Measurements from ENCODE around the gene CCDC126.

Gene CCDC126

DNA sequence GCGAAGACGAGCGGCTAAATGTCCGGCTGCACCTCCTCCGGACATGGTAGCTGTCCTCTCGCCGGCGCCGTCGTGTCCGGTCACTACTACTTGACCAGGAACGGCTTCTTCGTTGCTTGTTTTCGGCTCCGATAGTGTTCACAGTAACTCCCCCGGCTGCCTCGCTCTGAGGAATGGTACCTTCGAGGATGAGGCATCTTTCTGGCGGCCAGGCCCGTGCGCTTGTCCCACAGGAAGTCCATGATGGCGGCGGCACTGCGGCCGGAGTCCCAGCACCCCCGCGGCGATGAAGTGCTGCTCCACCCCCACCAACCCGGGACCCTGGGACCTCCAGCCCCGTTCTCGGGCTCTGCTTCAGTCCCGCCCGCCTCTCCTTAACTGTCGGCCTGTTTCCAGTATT is 11.0 kb upstream of the CCDC126 start:
- DNase-seq: no peak
- Mint-ChIP-seq H3K36me3 (ENCODE audit: low read depth) (no peaks in the 10 kb centered on the region), H3K27ac (no peak overlapping the region)

GRCh38 chr7:23590529-23590928 is 6.7 kb upstream of the CCDC126 start:
- peaks cover 3% of the 10 kb centered on the region for H3K9me3 Mint-ChIP-seq
- TF ChIP-seq, protein P1, sequence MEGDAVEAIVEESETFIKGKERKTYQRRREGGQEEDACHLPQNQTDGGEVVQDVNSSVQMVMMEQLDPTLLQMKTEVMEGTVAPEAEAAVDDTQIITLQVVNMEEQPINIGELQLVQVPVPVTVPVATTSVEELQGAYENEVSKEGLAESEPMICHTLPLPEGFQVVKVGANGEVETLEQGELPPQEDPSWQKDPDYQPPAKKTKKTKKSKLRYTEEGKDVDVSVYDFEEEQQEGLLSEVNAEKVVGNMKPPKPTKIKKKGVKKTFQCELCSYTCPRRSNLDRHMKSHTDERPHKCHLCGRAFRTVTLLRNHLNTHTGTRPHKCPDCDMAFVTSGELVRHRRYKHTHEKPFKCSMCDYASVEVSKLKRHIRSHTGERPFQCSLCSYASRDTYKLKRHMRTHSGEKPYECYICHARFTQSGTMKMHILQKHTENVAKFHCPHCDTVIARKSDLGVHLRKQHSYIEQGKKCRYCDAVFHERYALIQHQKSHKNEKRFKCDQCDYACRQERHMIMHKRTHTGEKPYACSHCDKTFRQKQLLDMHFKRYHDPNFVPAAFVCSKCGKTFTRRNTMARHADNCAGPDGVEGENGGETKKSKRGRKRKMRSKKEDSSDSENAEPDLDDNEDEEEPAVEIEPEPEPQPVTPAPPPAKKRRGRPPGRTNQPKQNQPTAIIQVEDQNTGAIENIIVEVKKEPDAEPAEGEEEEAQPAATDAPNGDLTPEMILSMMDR (IDR thresholded peaks at IDR 0.05): no peak
- no peak for DNase-seq

More for the DNA sequence above, 11.0 kb upstream of the CCDC126 start:
- TF ChIP-seq, protein P1 (IDR thresholded peaks at IDR 0.05): no peak
- H3K4me3 Mint-ChIP-seq: no peak overlapping the region
- H3K27me3 Mint-ChIP-seq (ENCODE audit: low read depth, poor library complexity): peaks cover 3% of the 10 kb centered on the region
- H3K9me3 Mint-ChIP-seq: no peaks in the 10 kb centered on the region
- H3K4me1 Mint-ChIP-seq: no peaks in the 10 kb centered on the region

DNA sequence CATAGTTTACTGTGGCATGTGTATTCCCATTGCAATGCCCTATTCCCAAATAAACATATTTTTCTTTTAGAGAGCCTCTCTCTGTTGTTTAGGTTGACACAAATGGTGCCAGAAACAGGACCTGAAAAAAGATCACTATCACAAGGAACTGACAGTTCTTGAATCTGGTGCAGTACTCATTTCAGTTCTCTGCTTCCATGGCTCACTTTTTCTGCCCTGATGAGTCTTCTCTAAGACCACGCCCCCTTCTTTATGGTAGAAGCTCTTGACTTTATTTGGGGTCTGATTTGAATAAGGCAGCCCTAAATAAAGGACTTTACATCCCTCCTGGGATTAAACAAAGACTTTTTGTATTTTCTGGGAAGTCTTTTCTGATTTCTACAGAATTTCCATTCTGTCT is 3.5 kb upstream of the CCDC126 start:
- DNase-seq: no peak
- H3K4me3 Mint-ChIP-seq: no peak overlapping the region
- peaks cover 4% of the 10 kb centered on the region for H3K27me3 Mint-ChIP-seq (ENCODE audit: low read depth, poor library complexity)
- peaks cover 10% of the 10 kb centered on the region for H3K4me1 Mint-ChIP-seq
- TF ChIP-seq, protein P1 (IDR thresholded peaks at IDR 0.05): no peak
- no peak overlapping the region for H3K27ac Mint-ChIP-seq
- peaks cover 8% of the 10 kb centered on the region for H3K9me3 Mint-ChIP-seq
- H3K36me3 Mint-ChIP-seq (ENCODE audit: low read depth): no peaks in the 10 kb centered on the region

More at GRCh38 chr7:23590529-23590928, 6.7 kb upstream of the CCDC126 start:
- Mint-ChIP-seq H3K4me3 (no peak overlapping the region), H3K4me1 (no peaks in the 10 kb centered on the region), H3K27me3 (ENCODE audit: low read depth, poor library complexity) (peaks cover 7% of the 10 kb centered on the region), H3K27ac (no peak overlapping the region), H3K36me3 (ENCODE audit: low read depth) (no peaks in the 10 kb centered on the region)

DNA sequence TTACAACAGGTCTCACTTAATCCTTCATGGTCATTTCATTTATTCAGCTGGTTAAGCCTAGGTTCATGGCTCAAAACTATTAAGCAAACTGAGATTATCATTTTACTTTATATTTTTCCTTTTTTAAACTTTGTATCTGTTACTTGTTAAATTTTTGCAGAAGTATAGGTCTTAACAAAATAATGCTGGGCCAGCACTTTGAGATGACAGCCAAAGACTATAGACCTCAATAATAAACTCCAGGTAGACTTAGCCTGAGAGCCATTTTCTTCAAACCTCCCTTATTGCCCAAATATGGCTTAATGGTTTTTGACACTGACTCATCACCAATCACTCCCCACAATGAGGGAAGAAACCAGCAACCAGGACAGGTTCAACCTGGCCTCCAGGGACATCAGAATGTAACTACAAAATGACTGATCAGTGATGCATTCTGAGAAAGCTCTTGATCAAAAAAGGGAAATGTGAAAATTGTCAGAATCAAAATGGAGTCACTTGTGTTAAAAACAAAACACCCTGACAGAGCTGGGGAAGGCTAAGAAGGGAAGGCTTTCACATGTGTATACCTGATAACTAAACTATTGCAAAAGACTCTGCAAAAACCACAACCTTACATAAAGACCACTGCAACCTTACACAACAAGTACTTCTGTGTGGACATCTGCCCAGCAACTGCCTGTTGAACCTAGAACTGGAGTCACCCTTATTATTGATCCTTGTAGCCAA is 2.1 kb upstream of the CCDC126 start:
- Mint-ChIP-seq H3K4me3 (no peak overlapping the region), H3K27ac (no peak overlapping the region), H3K27me3 (ENCODE audit: low read depth, poor library complexity) (peaks cover 4% of the 10 kb centered on the region), H3K36me3 (ENCODE audit: low read depth) (no peaks in the 10 kb centered on the region), H3K4me1 (peaks cover 21% of the 10 kb centered on the region), H3K9me3 (peaks cover 8% of the 10 kb centered on the region)
- DNase-seq: no peak
- TF ChIP-seq, protein P1 (IDR thresholded peaks at IDR 0.05): no peak

- Mint-ChIP-seq H3K4me1 (peaks cover 44% of the 10 kb centered on the region), H3K27me3 (ENCODE audit: low read depth, poor library complexity) (peaks cover 4% of the 10 kb centered on the region), H3K4me3 (peak overlapping the region; percentile 93), H3K27ac (peak overlapping the region; percentile 95), H3K9me3 (peaks cover 5% of the 10 kb centered on the region), H3K36me3 (ENCODE audit: low read depth) (no peaks in the 10 kb centered on the region)
- DNase-seq: no peak
- TF ChIP-seq, protein P1 (IDR thresholded peaks at IDR 0.05): no peak
These were observed 1.1 kb downstream of the CCDC126 start for GRCh38 chr7:23598296-23598695.

- DNase-seq: no peak
- peaks cover 54% of the 10 kb centered on the region for H3K4me1 Mint-ChIP-seq
- H3K9me3 Mint-ChIP-seq: peaks cover 9% of the 10 kb centered on the region
- peaks cover 6% of the 10 kb centered on the region for H3K36me3 Mint-ChIP-seq (ENCODE audit: low read depth)
- no peak overlapping the region for H3K27ac Mint-ChIP-seq
- peak overlapping the region; percentile 28 for H3K4me3 Mint-ChIP-seq
- TF ChIP-seq, protein P1 (IDR thresholded peaks at IDR 0.05): no peak
- peaks cover 1% of the 10 kb centered on the region for H3K27me3 Mint-ChIP-seq (ENCODE audit: low read depth, poor library complexity)
These were observed 3.1 kb downstream of the CCDC126 start for GRCh38 chr7:23600236-23600635.
